Gastrocnemius medialis (tissue), 4 donors: ENCODE results near the gene MEPE. TPM values are rescaled to one million over a fixed set of nuclear protein-coding genes. Genes with fewer than 3 reads are reported as not detected.
A peak's percentile ranks its signal among the peaks of the same experiment; 100 is the strongest.

ENCODE experiments used
- ATAC-seq, 2 donors: fragments of 150-250 bp; one replicate each; pipeline ENCODE4 v1.9.1; 2016
- DNase-seq, 2 donors: peaks; one replicate each; pipeline ENCODE4 v3.0.0-alpha.2; 2019
- H3K27ac ChIP-seq, 4 donors: fragments of 200-600 bp; sonication (generic); 1 replicate in 1 of 4; 2 replicates in 3 of 4; pipeline ENCODE4 v1.5.1; 2016 to 2018; ENCODE audit warnings: mild to moderate bottlenecking in 2 of 4, moderate library complexity in 1 of 4
- H3K27me3 ChIP-seq, 3 donors: fragments of 200-600 bp; sonication (generic) in 2 of 3; 1 replicate in 1 of 3; 2 replicates in 2 of 3; pipeline versions ENCODE4 v1.5.1 to v1.6.0; 2016 to 2019; ENCODE audit warnings: mild to moderate bottlenecking in 1 of 3, moderate library complexity in 1 of 3
- H3K36me3 ChIP-seq, 2 donors: fragments of 200-600 bp; sonication (generic) in 1 of 2; one replicate each; pipeline ENCODE4 v1.5.1; 2017 to 2018
- H3K4me1 ChIP-seq, 2 donors: fragments of 200-600 bp; sonication (generic) in 1 of 2; one replicate each; pipeline ENCODE4 v1.5.1; 2016 to 2017; ENCODE audit warnings: mild to moderate bottlenecking in 2 of 2
- H3K4me3 ChIP-seq, 4 donors: fragments of 200-600 bp; sonication (generic) in 3 of 4; 1 replicate in 1 of 4; 2 replicates in 3 of 4; pipeline ENCODE4 v1.5.1; 2016 to 2019; ENCODE audit warnings: mild to moderate bottlenecking in 2 of 4
- H3K9me3 ChIP-seq, 3 donors: fragments of 200-600 bp; sonication (generic) in 2 of 3; 1 replicate in 1 of 3; 2 replicates in 2 of 3; pipeline ENCODE4 v1.5.1; 2016 to 2019
- POLR2A ChIP-seq, 2 donors: fragments of 450-650 bp; IDR thresholded peaks; one replicate each; pipeline ENCODE4 v1.6.1; 2017; ENCODE audit warnings: antibody characterized with exemption in 2 of 2, mild to moderate bottlenecking in 2 of 2, moderate library complexity in 2 of 2
- in situ Hi-C, 4 donors: fragments of 200-750 bp; cut with MboI; loops; one replicate each; pipeline versions ENCODE4 v1.15.0 to v1.8.0; 2017; ENCODE audit warnings: low sequenced_read_pairs in 4 of 4
- intact Hi-C: fragments of 100-400 bp; cut with DNase I; formaldehyde crosslinking; loops from one replicate; pipeline ENCODE4 v1.15.1; 2023; ENCODE audit warnings: low total_unique reads
- total RNA-seq, 4 donors: library from RNA; depleted of rRNA; stranded (reverse); fragments of >200 nt; gene quantifications; one replicate each; pipeline versions ENCODE4 v1.1.0 to v1.2.3, GENCODE V29; 2016
- TF ChIP-seq, protein P1 (sequence below), 5 experiments: fragments of 450-650 bp in 3 of 5; fragments of 200-600 bp in 2 of 5; sonication (generic) in 2 of 5; IDR thresholded peaks in 4 of 5; conservative IDR thresholded peaks in 1 of 5; 1 replicate in 4 of 5; 2 replicates in 1 of 5; pipeline ENCODE4 v1.5.1; 2016 to 2019; ENCODE audit warnings: antibody characterized with exemption in 5 of 5, mild to moderate bottlenecking in 3 of 5, moderate library complexity in 3 of 5

Gene MEPE
- total RNA-seq, 4 donors from 2014 or later: not detected

DNA sequence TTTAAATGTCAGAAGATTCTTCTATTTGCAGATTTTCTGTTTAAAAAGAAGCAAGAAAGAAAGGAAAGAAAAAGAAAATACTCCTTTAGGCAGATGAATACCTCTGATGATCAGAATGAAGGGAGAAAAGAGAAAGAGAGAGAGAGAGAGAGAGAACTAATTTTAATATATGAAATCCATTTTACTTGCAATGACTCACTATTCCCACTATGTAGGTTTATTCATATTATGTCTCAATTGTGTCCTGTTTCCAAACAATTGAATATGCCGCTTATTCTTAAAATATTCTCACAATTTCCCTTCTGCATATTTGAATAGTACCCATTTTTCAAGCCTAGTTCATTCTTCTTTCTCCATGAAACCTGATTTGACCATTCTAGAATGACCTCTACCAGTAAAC is 11.7 kb downstream of the MEPE start:
- ATAC-seq (no peak), DNase-seq (no peak)
- H3K4me3 ChIP-seq: no peak overlapping the region
- no peaks in the 10 kb centered on the region for H3K36me3 ChIP-seq
- in situ Hi-C loops (loop anchor here (5.0 to 25.0 kb wide), 7 partner anchors 160 to 482 kb away; partner anchors contain the start of gene HSD17B11 (in 2 of the 4)), intact Hi-C loops (loop anchor here (10.0 kb wide), 1 partner anchor 490 kb away; no protein-coding TSS in a partner anchor)
- H3K4me1 ChIP-seq: peaks cover 7 to 9% of the 10 kb centered on the region in 2 donors
- peak overlapping the region in 2 of 4 donors; percentile 46 to 51 for H3K27ac ChIP-seq
- H3K27me3 ChIP-seq: no peaks in the 10 kb centered on the region
- no peak for TF ChIP-seq POLR2A (IDR thresholded peaks at IDR 0.05)
- TF ChIP-seq, protein P1, sequence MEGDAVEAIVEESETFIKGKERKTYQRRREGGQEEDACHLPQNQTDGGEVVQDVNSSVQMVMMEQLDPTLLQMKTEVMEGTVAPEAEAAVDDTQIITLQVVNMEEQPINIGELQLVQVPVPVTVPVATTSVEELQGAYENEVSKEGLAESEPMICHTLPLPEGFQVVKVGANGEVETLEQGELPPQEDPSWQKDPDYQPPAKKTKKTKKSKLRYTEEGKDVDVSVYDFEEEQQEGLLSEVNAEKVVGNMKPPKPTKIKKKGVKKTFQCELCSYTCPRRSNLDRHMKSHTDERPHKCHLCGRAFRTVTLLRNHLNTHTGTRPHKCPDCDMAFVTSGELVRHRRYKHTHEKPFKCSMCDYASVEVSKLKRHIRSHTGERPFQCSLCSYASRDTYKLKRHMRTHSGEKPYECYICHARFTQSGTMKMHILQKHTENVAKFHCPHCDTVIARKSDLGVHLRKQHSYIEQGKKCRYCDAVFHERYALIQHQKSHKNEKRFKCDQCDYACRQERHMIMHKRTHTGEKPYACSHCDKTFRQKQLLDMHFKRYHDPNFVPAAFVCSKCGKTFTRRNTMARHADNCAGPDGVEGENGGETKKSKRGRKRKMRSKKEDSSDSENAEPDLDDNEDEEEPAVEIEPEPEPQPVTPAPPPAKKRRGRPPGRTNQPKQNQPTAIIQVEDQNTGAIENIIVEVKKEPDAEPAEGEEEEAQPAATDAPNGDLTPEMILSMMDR (IDR thresholded peaks at IDR 0.05 in 4 of 5, conservative IDR thresholded peaks at IDR 0.05 in 1 of 5): no peak
- no peaks in the 10 kb centered on the region for H3K9me3 ChIP-seq

DNA sequence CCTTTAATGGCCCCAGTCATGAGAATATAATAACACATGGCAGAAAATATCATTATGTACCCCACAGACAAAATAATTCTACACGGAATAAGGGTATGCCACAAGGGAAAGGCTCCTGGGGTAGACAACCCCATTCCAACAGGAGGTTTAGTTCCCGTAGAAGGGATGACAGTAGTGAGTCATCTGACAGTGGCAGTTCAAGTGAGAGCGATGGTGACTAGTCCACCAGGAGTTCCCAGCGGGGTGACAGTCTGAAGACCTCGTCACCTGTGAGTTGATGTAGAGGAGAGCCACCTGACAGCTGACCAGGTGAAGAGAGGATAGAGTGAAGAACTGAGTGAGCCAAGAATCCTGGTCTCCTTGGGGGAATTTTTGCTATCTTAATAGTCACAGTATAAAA is 13.5 kb downstream of the MEPE start:
- H3K27ac ChIP-seq: no peak overlapping the region
- peaks cover 7 to 9% of the 10 kb centered on the region in 2 donors for H3K4me1 ChIP-seq
- H3K9me3 ChIP-seq: no peaks in the 10 kb centered on the region
- H3K4me3 ChIP-seq: no peak overlapping the region
- no peak for TF ChIP-seq POLR2A (IDR thresholded peaks at IDR 0.05)
- TF ChIP-seq, protein P1 (IDR thresholded peaks at IDR 0.05 in 4 of 5, conservative IDR thresholded peaks at IDR 0.05 in 1 of 5): no peak
- H3K27me3 ChIP-seq: no peaks in the 10 kb centered on the region
- intact Hi-C loops (loop anchor here (5.0 to 10.0 kb wide), 2 partner anchors 304 to 491 kb away; no protein-coding TSS in a partner anchor), in situ Hi-C loops (loop anchor here (10.0 to 25.0 kb wide), 6 partner anchors 161 to 484 kb away; partner anchors contain the start of gene HSD17B11 (in 2 of the 4))
- H3K36me3 ChIP-seq: no peaks in the 10 kb centered on the region
- ATAC-seq (no peak), DNase-seq (no peak)

DNA sequence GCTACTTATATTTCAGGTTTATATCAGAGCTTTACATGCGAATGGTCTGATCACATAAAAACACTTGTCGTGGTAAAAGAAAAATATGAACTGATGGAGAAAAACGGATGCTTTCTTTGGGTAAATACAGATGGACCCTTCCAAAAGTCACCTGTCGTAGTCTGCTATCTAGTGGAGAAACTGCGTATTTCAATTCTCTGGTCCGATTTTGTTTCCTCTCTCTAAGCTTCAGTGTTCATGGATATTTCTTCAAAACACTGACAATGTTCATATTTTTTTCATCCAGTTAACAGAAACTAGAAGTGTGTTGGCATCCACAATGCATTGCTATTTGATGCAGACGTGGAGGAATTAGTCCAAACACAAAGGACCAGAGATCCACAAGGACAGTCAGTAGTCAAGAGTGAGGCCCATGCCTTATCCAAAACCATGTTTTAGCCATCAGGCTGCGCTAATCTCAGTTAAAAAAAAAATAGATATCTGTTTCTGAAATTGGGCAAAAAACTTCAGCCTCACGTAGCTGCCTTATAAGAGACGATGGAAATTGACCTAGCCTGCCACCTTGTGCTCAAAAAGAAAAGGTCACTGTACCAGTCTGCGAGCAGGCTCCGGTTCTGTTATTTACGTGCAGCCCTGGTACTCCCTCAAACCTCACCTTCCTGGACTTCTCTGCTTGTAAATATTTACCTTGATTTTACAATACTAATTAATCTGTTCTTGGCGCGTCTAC is 16.0 kb downstream of the MEPE start:
- TF ChIP-seq, protein P1 (IDR thresholded peaks at IDR 0.05 in 4 of 5, conservative IDR thresholded peaks at IDR 0.05 in 1 of 5): peak; percentile 23 to 62 (median 48)
- no peak for TF ChIP-seq POLR2A (IDR thresholded peaks at IDR 0.05)
- Histone ChIP-seq H3K27me3 (no peaks in the 10 kb centered on the region), H3K4me1 (peaks cover 7 to 8% of the 10 kb centered on the region in 2 donors), H3K4me3 (peak overlapping the region in 3 of 4 donors; percentile 4 to 30 (median 28)), H3K36me3 (no peaks in the 10 kb centered on the region), H3K27ac (peak overlapping the region in 3 of 4 donors; percentile 15 to 36 (median 34)), H3K9me3 (no peaks in the 10 kb centered on the region)
- in situ Hi-C loops: loop anchor here (10.0 to 25.0 kb wide), 6 partner anchors 164 to 486 kb away; partner anchors contain the start of gene HSD17B11 (in 2 of the 4)
- intact Hi-C loops: loop anchor here (2.0 to 10.0 kb wide), 3 partner anchors 170 to 494 kb away; no protein-coding TSS in a partner anchor
- ATAC-seq (peak; percentile 75 to 80), DNase-seq (peak in 1 of 2 donors; percentile 18)

DNA sequence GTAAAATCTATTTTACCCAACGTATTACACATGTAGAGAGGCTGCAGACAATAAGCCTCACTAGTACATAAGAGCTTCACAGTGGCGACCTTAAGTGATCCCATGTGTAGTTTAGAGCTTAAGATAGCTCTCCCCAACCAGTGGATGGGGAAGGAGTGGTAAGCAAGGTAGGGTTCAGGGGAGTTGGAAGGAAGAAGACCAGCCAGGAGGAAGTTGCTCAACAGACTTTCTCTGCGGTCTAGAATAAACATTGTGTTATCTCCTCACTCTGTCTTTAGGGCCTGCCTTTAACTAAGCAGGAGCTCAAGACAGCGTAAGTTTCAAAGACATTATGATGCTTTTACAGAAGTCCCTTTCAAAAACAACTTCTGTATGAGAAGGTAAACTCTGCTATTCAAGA is 16.8 kb downstream of the MEPE start:
- TF ChIP-seq, protein P1 (IDR thresholded peaks at IDR 0.05 in 4 of 5, conservative IDR thresholded peaks at IDR 0.05 in 1 of 5): no peak
- TF ChIP-seq POLR2A (IDR thresholded peaks at IDR 0.05): no peak
- DNase-seq: no peak
- Histone ChIP-seq H3K4me1 (peaks cover 0 to 7% of the 10 kb centered on the region in 2 donors), H3K9me3 (no peaks in the 10 kb centered on the region), H3K4me3 (no peak overlapping the region), H3K27me3 (no peaks in the 10 kb centered on the region), H3K36me3 (no peaks in the 10 kb centered on the region), H3K27ac (no peak overlapping the region)
- in situ Hi-C loops: loop anchor here (5.0 to 25.0 kb wide), 10 partner anchors 123 to 663 kb away; partner anchors contain the start of genes HSD17B11 (in 2 of the 4), SPP1 (in 2 of the 4) and PYURF (in 1 of the 4)
- no peak for ATAC-seq
- intact Hi-C loops: loop anchor here (2.0 to 10.0 kb wide), 3 partner anchors 171 to 495 kb away; no protein-coding TSS in a partner anchor
